Measurements from ENCODE around the gene SELENOH.

Gene SELENOH

DNA sequence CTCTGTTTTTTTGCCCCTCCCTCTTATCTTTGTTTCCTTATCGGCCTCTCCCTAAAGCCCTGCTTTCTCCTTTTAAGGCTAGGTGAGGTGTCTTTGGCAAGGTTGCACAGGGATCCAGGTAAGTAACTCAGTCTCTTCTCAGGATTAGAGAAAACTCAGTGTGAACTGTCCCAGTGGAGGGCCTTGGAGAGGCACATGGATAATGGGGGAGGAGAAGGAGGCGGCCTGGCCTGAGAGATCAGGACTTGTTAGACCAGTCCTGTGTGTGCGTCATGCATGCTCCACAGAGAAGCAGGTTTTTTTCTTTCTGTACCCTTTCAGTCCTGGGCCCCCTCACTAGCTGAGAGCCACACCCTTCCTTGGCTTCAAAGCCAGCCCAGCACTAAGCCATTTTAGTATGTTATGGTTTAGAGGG is 40.2 kb downstream of the SELENOH start:
- DNase-seq (ENCODE audit: low read depth) = peak; percentile 73

GRCh38 chr11:57785072-57785471 is 43.8 kb downstream of the SELENOH start:
- no peak for DNase-seq (ENCODE audit: low read depth)

DNA sequence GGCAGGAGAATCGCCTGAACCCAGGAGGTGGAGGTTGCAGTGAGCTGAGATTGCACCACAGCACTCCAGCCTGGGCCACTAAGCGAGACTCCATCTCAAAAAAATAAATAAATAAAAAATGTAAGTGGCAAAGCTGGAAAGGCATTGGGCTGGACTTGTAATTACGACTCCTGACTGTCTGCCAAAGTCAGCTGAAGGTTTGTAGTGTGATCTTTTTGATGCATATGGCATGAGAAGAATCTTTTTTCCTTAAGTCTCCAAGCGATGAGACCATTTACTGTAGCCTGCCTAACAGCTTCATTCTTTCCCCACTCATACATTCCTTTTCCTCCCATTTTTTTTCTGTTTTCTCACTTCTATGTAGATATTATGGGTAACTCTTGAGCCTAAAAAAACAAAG is 45.1 kb downstream of the SELENOH start:
- DNase-seq (ENCODE audit: low read depth) = no peak

DNA sequence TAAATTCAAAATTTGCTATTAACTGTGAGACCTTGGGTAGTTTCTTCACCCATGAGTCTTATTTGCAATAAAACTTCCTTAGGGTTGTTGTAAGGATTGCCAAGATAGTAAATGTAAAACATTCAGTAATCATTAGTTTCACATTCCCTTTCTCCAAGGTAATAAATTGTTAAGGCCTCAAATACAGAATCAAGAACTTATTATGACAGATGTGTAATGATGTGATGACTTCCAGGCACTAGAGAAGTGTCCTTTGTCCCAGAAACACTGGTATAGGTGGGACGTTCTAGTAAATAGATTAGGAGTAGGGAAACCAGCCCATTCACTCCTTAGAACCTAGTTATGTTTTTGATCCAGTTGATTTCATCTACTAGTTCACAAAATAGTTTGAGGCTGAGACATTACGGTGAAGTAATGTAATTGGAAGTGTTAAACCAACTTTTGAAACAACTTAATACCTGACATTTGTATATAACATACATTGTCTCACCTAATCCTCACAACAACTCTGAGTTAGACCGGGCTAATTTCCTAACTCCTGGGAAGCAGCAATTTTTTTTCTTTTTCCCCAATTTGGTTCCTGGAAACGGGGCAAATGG is 45.8 kb downstream of the SELENOH start:
- DNase-seq (ENCODE audit: low read depth) = no peak

GRCh38 chr11:57787920-57788702 is 46.8 kb downstream of the SELENOH start:
- DNase-seq (ENCODE audit: low read depth) = peak; percentile 66

GRCh38 chr11:57788703-57789088 is 47.4 kb downstream of the SELENOH start:
- DNase-seq (ENCODE audit: low read depth) = no peak

- DNase-seq (ENCODE audit: low read depth) = no peak
These were observed 50.2 kb downstream of the SELENOH start for GRCh38 chr11:57791321-57792059.

DNA sequence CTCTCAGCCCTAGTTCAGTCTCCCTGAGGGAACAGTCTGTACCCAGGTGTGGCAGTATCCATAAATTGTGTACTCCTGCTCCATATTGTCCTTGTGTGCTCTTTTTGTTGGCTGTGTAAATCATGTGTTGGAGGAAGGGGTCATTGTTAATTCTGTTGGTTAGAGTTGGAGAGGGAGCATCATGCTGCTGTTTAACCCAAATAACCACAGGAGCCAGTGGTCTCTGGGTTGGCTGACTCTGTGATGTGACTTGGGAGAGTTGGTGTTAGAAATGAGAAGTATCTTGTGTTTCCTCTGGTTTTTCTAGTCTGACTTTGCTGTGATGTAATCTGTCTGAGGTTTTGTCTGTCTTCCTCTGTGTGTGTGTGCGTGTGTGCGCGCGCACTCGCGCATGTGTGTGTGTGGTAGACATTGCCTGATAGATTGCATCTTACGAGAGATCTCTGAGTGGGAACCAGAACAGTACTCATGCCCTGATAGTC is 50.8 kb downstream of the SELENOH start:
- peak; percentile 93 for DNase-seq (ENCODE audit: low read depth)

DNA sequence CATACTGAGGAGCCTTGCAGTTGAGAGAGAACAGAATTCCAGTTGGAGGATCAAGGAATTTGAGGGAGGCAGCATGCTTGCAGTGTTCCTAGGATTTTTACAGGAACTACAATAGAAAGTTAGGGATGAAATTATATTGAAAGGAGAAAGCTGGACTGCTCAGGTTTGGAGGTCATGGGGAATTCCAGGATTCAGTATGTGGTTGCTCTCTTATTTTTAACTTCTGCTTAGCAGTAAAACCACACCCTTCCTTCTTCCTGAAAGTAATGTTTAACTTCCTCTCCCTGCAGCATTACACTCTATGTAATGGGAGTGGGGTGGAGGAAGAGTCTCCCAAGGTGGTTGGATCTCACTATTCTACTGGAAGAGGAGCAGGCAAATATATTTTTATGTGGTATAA is 51.6 kb downstream of the SELENOH start:
- DNase-seq (ENCODE audit: low read depth) = no peak
